HG03520 (cell line): ENCODE data around the gene ZFP42.
"Not testable (repeated sequence)": the region's sequence is repeated elsewhere in the genome, so short reads cannot be mapped to it uniquely, and the experiment has no call there.

Experiments used
- ATAC-seq: cut with Tn5 transposase; IDR thresholded peaks from one replicate; pipeline ENCODE4 v1.9.1; 2021; ENCODE audit warnings: mild to moderate bottlenecking, moderate library complexity; ENCODE audit not compliant: unreplicated experiment

Gene ZFP42

DNA sequence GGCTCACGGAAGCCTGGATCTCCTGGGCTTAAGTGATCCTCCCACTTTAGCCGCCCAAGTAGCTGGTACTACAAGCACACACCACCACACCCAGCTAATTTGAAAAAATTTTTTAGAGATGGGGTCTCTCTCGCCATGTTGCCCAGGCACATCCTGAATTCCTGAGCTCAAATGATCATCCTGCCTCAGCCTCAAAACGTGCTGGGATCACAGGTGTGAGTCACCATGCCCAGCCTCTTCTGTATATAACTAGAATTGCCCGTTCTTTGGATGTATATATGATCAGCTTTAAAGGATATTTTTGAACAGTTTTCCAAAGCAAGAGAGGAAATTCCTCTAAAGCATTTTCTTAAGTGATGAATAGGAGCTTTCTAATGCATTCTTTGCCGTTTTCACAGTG lies 22.7 kb downstream of the ZFP42 start:
- ATAC-seq = no peak

DNA sequence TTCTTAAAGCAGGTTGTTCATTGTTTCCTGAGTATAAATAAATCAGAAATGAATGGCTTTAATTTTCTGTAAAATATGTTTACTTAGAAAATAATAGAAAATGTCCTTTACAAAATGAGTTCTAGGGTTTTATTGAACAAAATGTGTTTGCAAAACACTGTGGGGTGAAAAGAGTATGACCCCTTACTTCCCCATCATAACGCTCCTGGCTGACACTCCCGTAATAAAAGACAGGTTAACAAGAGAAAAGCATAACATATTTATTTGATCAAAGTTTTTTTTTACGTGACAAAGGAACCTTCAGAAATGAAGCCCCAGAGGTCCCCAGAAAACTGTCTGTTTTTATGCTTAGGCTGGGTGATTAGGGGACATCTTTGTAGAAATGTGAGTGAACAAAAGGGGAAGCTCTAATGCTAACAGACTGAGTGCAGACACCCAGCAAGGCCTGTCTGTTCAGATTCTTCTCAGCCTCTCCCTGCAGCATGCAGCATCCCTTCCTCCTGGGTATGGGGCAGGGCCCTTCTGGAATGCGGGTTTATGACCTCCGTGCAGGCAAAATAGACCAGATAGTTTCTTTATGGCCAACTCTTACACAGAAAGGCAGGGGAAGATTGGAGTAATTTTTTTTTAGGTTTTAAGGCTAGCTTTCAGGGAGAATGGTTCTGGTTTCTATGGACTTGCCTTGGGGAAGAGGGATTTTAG lies 26.1 kb downstream of the ZFP42 start:
- no peak for ATAC-seq

DNA sequence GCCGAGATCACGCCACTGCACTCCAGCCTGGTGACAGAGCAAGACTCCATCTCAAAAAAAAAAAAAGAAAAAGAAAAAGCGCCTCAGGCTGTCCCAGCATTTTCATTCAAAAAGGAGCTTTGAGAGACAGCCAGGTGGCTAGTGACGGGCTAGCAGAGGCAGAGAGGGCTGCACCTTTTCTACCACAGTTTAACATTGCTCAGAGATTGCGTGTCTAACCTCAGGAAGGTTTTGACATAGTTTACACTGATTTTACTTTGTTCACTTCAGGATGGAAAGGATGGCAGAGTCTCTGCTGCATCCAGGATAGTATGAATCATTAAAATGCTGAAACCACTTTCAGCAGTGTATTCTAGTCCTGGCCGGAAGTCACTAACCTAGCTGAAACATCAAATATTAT lies 28.1 kb downstream of the ZFP42 start:
- no peak for ATAC-seq

DNA sequence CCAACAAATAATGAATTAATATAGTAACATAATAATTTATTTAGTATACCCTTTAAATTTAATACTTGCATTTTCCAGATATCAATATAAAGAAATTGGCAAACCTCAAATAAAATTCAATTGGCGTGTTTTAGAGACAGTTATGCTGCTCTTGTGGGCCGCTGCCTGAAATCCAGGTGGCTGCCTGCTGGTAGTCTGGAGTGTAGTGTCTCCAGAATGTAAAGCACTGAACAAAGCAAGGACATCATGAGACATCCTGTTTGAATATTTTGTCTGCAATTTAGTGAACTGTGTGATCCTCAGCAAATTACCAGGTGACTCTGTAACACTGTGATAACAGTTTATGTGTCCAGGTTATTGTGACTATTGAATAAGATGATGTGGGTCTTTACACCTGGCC lies 29.9 kb downstream of the ZFP42 start:
- ATAC-seq = no peak

DNA sequence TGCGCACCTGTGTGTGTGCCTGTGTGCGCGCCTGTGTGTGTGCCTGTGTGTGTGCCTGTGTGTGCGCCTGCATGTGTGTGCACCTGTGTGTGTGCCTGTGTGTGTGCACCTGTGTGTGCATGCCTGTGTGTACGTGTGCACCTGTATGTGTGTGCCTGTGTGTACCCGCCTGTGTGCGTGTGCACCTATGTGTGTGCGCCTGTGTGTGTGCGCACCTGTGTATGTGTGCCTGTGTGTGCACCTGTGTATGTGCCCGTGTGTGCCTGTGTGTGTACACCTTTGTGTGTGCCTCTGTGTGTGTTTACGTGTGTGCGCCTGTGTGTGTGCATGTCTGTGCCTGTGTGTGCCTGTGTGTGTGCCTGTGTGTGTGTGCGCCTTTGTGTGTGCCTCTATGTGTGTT lies 33.5 kb downstream of the ZFP42 start:
- ATAC-seq = no peak

DNA sequence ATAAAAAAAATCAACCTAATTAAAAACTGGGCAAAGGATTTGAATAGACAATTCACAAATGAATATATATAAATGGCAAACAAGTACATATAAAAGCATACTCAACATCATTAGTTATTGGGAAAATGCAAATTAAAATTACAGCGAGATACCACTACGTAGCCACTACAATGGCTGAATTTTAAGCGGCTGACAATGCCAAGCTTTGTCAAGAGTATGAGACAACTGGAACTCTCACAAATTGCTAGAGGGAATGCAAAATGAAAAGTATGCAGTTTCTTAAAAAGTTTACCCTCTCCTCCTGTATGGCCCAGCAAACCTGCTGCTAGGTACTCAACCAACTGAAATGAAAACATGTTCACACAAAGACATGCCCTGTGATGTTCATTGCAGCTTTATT lies 34.8 kb downstream of the ZFP42 start:
- ATAC-seq = no peak

DNA sequence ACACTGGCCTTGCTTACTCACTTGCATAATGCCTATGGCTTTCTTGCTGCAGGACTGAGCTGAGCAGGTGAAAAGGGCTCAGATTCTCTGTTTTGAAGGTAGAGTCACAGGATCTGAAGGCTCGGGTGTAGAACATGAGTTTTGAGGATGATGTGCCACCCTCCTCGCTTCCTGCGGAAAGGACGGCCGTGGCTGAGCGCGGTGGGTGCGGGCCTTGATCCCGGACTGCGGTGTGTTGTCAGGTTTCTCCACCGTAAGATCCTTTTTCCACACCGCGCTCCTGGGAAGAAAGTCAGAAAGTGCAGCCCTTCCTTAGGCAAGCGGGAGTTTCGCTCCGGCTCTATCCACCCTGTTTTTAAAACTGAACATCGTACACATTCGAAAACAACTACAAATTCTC lies 36.2 kb downstream of the ZFP42 start:
- ATAC-seq = no peak

DNA sequence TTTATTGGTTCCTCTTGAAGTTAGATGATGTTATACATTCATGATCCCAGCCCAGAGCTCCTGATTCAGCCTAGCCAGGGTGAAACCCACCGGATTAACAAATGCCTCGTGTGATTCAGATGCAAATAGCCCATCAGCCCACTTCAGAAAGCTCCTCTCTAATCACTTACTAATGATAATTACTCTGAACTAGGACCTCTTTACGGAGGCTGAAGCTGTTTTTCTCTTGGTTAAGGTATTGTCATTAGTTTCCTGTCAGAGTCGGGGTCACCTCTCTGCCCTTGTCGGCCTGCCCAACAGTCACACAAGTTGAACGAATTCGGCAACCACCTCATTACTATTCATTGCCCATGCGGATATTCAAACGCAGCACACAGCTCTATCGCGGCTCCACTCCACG lies 36.6 kb downstream of the ZFP42 start:
- ATAC-seq = no peak

DNA sequence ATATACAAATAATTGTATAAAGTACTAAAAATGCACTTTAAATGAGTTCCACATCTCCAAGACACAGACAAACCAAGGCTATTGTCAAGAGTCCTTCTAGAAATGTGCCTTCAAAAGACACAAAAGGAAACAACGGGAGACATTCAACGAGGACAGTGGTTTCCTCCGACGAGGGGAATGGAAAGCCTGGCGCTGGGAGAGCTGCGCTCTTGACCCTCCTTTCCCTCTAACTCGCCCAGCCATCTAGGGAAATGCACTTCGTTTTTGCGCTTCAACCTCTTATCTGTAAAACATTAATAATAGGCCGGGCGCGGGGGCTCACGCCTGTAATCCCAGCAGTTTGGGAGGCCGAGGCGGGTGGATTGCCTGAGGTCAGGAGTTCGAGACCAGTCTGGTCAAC lies 37.0 kb downstream of the ZFP42 start:
- no peak for ATAC-seq

DNA sequence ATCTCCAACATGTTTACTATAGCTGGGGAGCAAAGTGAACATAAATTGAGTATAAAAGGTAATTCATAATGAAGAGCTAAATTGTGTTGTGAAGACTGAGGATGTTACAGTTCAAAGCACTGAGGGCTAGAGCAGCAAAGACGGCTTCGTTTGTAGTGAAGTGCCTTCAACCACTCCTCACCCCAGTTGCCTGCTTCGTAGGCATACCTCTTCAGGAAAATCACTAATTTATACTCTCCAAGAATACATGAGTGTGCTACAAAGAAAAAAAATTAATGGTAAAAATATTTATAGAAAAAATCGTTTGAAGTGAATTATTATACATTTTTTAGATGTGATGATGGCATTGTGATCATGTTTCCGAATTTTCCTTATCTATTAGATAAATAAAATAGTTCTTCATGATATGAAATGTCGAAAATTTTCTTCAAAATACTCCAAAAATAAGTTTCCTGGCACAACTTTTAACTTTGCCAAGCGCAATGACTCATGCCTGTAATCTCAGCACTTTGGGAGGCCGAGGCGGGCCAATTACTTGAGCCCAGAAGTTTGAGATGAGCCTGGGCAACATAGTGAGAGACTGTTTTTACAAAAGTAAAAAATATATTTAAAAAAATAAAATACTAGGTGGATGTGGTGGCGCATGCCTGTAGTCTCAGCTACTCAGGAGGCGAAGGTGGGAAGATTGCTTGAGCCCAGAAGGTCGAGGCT lies 41.6 kb downstream of the ZFP42 start:
- no peak for ATAC-seq

DNA sequence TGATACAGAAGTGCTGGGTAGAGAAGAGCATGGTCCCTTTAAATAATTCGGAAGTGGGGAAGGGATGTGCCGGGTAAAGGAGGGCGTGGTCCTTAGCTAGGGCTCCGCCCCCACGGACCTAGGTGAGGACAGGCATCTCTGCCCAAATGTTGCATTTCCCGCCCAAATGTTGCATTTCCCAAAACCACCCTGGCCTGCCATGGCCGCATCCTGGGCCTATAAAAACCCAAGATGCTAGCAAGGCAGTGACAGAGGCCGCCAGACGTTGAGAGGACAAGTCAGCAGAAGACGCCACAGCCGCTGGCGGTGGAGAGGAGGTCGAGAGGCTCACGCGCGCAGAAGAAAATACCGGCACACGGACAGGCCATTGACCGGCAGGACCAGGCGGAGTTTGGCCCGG lies 46.1 kb downstream of the ZFP42 start:
- ATAC-seq = no peak

DNA sequence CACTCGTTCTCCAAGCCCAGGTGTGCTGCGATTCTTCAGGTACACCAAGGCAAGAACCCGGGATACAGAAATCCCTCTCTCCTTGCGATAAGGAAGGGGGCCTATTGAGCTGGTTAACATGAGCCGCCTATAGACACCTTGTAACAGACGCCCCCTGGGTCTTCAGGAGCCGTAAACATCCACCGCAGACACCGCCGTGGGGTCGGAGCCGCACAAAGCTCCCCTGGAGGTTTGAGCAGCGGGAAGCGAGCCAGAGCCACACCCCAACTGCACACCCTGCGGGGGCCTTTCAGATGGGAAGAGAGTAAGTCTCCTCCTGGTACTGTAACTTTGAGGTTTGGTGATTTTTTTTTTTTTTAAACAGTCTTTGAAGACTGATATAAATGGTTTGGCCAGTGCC lies 46.6 kb downstream of the ZFP42 start:
- ATAC-seq = no peak

DNA sequence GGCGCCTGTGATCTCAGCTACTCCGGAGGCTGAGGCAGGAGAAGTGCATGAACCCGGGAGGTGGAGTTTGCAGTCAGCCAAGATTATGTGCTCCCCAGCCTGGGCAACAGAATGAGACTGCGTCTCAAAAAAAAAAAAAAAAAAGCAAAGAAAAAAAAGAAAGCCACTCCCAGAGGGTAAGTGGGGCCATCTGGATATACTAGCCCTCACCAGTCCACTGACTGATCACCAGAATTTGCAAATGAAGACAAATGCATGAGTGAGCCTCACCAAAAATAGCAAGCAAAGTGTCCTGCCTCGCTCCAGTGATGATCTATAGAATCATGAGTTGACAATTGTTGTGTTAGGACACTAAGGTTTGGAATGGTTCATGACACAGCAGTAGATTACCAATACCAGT lies 47.6 kb downstream of the ZFP42 start:
- ATAC-seq = no peak

DNA sequence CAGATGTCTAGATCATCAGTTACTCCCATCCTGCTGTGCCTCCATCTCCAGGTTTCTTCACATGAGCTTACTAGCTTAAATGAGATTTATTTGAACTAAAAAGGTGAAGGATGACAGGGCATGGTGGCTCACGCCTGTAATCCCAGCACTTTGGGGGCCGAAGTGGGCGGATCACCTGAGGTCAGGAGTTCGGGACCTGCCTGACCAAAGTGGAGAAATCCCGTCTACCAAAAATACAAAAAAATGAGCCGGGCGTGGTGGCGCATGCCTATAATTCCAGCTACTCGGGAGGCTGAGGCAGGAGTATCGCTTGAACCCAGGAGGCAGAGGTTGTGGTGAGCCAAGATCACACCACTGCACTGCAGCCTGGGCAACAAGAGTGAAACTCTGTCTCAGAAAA lies 49.9 kb downstream of the ZFP42 start:
- ATAC-seq = not testable (repeated sequence)

DNA sequence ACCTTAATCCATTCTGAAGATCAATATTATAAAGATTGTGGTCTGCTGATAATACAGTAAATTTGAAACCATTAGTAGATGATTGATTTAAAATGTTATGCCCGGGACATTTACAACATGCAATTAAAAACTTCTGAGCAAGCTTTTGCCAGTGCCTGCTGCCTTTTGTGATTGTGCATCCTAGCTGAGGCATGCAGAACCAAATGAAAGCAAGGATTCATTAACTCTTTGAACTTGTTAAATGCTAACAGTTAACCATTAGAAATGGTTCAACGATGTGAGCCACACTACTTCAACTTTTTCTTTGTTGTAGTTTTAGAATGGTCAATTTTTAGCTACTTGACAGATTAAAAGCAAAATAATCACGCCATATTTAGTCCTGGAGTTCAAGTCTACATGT lies 51.1 kb downstream of the ZFP42 start:
- no peak for ATAC-seq

DNA sequence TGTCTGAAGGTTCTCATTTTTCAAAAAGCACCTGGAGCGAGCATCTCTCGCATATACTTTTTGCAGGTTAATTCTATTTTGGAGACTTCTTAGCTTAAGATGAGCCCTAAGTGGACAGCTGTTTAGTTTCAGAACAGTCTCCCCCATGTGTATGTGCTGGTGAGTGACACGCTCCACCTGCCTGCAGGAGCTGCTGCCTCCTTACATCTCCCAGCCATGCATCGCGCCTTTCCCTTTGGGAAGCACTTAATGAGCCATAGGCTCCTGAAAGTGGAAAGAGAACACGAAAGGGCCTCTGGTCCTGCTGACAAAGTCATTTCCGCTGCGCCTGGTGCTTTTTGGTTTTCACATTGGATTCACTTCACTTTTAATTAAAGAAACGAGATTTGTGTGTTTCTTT lies 57.7 kb downstream of the ZFP42 start:
- ATAC-seq = no peak
